Neural cell (in vitro differentiated cells): ENCODE data around the gene RNASEL. TPM values are rescaled to one million over a fixed set of nuclear protein-coding genes. Genes with fewer than 3 reads are reported as not detected.

Experiments used
- H2AFZ ChIP-seq: fragments of 200-600, 300-800 bp; sonication (generic), shearing (Covaris generic); 2 replicates; pipeline ENCODE4 v1.6.0; 2014; ENCODE audit warnings: low read depth, mild to moderate bottlenecking, antibody characterized with exemption, low read length, moderate library complexity
- H3F3A ChIP-seq: fragments of 200-600 bp; shearing (Covaris generic); 2 replicates; pipeline ENCODE4 v1.6.1; 2016; ENCODE audit warnings: mild to moderate bottlenecking, moderate library complexity, mixed read lengths, antibody characterized with exemption, low read length; ENCODE audit not compliant: insufficient read depth, poor library complexity, severe bottlenecking
- H3K27ac ChIP-seq: fragments of 200-600, 300-800 bp; sonication (generic), shearing (Covaris generic); 2 replicates; pipeline ENCODE4 v1.5.1; 2014; ENCODE audit warnings: mild to moderate bottlenecking, low read length, moderate library complexity
- H3K27me3 ChIP-seq: fragments of 300-800, 200-600 bp; sonication (generic), shearing (Covaris generic); 2 replicates; pipeline ENCODE4 v1.6.0; 2014; ENCODE audit warnings: mild to moderate bottlenecking, low read depth, low read length, moderate library complexity; ENCODE audit not compliant: insufficient read depth
- H3K36me3 ChIP-seq: fragments of 300-800, 200-600 bp; sonication (generic), shearing (Covaris generic); 2 replicates; pipeline ENCODE4 v1.5.1; 2014; ENCODE audit warnings: mild to moderate bottlenecking, antibody characterized with exemption, low read length, moderate library complexity; ENCODE audit not compliant: insufficient read depth
- H3K4me2 ChIP-seq: fragments of 300-800, 200-600 bp; sonication (generic), shearing (Covaris generic); 2 replicates; pipeline ENCODE4 v1.6.0; 2014; ENCODE audit warnings: mild to moderate bottlenecking, low read length
- H3K4me3 ChIP-seq: fragments of 300-800, 200-600 bp; sonication (generic), shearing (Covaris generic); 2 replicates; pipeline ENCODE4 v1.5.1; 2014; ENCODE audit warnings: mild to moderate bottlenecking, low read length, moderate library complexity
- H3K79me2 ChIP-seq: fragments of 200-600 bp; shearing (Covaris generic); replicated peaks from 2 replicates; pipeline ENCODE4 v1.6.0; 2014; ENCODE audit warnings: mild to moderate bottlenecking, low read length, moderate library complexity; ENCODE audit not compliant: insufficient read depth
- H3K9ac ChIP-seq: fragments of 300-800, 200-600 bp; sonication (generic), shearing (Covaris generic); 2 replicates; pipeline ENCODE4 v1.6.1; 2016; ENCODE audit warnings: mild to moderate bottlenecking, low read length, mixed read lengths
- H3K9me2 ChIP-seq: fragments of 200-600 bp; shearing (Covaris generic); 2 replicates; pipeline ENCODE4 v1.6.1; 2016; ENCODE audit warnings: mild to moderate bottlenecking, low read length, mixed read lengths; ENCODE audit not compliant: insufficient read depth
- H3K9me3 ChIP-seq: fragments of 200-600, 300-800 bp; sonication (generic), shearing (Covaris generic); 2 replicates; pipeline ENCODE4 v1.6.1; 2016; ENCODE audit warnings: mild to moderate bottlenecking, mixed run types, low read length, moderate library complexity, mixed read lengths
- H4K20me1 ChIP-seq: fragments of 200-600 bp; shearing (Covaris generic); 2 replicates; pipeline ENCODE4 v1.6.1; 2016; ENCODE audit warnings: mild to moderate bottlenecking, mixed run types; ENCODE audit not compliant: insufficient read depth
- EP300 ChIP-seq: fragments of 450-650 bp; conservative IDR thresholded peaks from 2 replicates; pipeline ENCODE4 v1.6.1; 2014; ENCODE audit warnings: antibody characterized with exemption, mild to moderate bottlenecking, moderate library complexity; ENCODE audit not compliant: poor library complexity, severe bottlenecking
- EZH2 ChIP-seq: fragments of 200-600, 300-800 bp; shearing (Covaris generic), sonication (generic); IDR thresholded peaks from 2 replicates; pipeline ENCODE4 v1.6.1; 2014; ENCODE audit warnings: antibody characterized with exemption, low read length, borderline replicate concordance, mild to moderate bottlenecking; ENCODE audit not compliant: insufficient read depth, poor library complexity, severe bottlenecking
- MXI1 ChIP-seq: fragments of 450-650 bp; conservative IDR thresholded peaks from 2 replicates; pipeline ENCODE4 v1.6.1; 2014; ENCODE audit warnings: antibody characterized with exemption, mild to moderate bottlenecking; ENCODE audit not compliant: poor library complexity, severe bottlenecking
- POLR2AphosphoS5 ChIP-seq: IDR thresholded peaks from 2 replicates; pipeline ENCODE4 v1.6.1; 2012
- RAD21 ChIP-seq: fragments of 450-650 bp; conservative IDR thresholded peaks from 2 replicates; pipeline ENCODE4 v1.6.1; 2014; ENCODE audit warnings: antibody characterized with exemption, mild to moderate bottlenecking, moderate library complexity
- SMC3 ChIP-seq: fragments of 450-650 bp; conservative IDR thresholded peaks from 2 replicates; pipeline ENCODE4 v1.6.1; 2014; ENCODE audit warnings: antibody characterized with exemption, mild to moderate bottlenecking, moderate library complexity; ENCODE audit not compliant: poor library complexity
- TAF1 ChIP-seq: IDR thresholded peaks from 2 replicates; pipeline ENCODE4 v1.6.1; 2012; ENCODE audit warnings: low read depth
- polyA plus RNA-seq: library from polyadenylated mRNA; depleted of rRNA; stranded (reverse); fragments of >200 nt; gene quantifications from 2 replicates; pipeline ENCODE4 v1.2.3, GENCODE V29; 2014
- TF ChIP-seq, protein P1 (sequence below): IDR thresholded peaks from 2 replicates; pipeline ENCODE4 v1.6.1; 2012; ENCODE audit warnings: borderline replicate concordance
- TF ChIP-seq, protein P2 (sequence below): fragments of 450-650 bp; IDR thresholded peaks from 2 replicates; pipeline ENCODE4 v1.5.1; 2014; ENCODE audit warnings: antibody characterized with exemption, mild to moderate bottlenecking, moderate library complexity; ENCODE audit not compliant: poor library complexity, severe bottlenecking

The RNASEL gene
- polyA plus RNA-seq, 1 donor from 2014 or later = 0.47 TPM

DNA sequence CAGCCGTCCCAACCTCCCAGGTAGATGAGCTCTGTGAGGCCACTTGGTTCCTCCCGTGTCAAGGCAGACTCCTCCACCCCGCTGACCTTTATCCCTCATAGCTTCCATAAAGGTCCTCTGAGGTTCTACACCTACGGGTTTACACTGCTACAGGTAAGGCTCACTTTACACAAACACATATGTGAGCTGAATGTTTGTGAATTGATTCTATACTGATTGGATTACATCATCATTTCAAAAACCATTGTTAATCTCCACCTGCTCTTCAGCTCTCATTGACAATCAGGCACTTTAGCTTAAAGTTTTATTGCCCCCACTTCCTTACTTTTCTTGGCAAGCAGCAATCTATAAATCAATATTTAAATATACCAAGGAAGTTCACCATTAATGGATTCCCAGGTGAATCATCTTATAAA, 28.0 kb upstream of the RNASEL start:
- no peaks in the 10 kb centered on the region for H3K9me3 ChIP-seq
- H3K36me3 ChIP-seq = no peaks in the 10 kb centered on the region
- H3K9ac ChIP-seq = no peak overlapping the region
- peaks cover 26% of the 10 kb centered on the region for H3K27me3 ChIP-seq
- H3K79me2 ChIP-seq = no peaks in the 10 kb centered on the region
- H3F3A ChIP-seq = peaks cover 6% of the 10 kb centered on the region
- no peak for TF ChIP-seq EP300
- TF ChIP-seq, protein P1, sequence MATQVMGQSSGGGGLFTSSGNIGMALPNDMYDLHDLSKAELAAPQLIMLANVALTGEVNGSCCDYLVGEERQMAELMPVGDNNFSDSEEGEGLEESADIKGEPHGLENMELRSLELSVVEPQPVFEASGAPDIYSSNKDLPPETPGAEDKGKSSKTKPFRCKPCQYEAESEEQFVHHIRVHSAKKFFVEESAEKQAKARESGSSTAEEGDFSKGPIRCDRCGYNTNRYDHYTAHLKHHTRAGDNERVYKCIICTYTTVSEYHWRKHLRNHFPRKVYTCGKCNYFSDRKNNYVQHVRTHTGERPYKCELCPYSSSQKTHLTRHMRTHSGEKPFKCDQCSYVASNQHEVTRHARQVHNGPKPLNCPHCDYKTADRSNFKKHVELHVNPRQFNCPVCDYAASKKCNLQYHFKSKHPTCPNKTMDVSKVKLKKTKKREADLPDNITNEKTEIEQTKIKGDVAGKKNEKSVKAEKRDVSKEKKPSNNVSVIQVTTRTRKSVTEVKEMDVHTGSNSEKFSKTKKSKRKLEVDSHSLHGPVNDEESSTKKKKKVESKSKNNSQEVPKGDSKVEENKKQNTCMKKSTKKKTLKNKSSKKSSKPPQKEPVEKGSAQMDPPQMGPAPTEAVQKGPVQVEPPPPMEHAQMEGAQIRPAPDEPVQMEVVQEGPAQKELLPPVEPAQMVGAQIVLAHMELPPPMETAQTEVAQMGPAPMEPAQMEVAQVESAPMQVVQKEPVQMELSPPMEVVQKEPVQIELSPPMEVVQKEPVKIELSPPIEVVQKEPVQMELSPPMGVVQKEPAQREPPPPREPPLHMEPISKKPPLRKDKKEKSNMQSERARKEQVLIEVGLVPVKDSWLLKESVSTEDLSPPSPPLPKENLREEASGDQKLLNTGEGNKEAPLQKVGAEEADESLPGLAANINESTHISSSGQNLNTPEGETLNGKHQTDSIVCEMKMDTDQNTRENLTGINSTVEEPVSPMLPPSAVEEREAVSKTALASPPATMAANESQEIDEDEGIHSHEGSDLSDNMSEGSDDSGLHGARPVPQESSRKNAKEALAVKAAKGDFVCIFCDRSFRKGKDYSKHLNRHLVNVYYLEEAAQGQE = no peak
- TF ChIP-seq, protein P2, sequence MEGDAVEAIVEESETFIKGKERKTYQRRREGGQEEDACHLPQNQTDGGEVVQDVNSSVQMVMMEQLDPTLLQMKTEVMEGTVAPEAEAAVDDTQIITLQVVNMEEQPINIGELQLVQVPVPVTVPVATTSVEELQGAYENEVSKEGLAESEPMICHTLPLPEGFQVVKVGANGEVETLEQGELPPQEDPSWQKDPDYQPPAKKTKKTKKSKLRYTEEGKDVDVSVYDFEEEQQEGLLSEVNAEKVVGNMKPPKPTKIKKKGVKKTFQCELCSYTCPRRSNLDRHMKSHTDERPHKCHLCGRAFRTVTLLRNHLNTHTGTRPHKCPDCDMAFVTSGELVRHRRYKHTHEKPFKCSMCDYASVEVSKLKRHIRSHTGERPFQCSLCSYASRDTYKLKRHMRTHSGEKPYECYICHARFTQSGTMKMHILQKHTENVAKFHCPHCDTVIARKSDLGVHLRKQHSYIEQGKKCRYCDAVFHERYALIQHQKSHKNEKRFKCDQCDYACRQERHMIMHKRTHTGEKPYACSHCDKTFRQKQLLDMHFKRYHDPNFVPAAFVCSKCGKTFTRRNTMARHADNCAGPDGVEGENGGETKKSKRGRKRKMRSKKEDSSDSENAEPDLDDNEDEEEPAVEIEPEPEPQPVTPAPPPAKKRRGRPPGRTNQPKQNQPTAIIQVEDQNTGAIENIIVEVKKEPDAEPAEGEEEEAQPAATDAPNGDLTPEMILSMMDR = no peak
- no peak for TF ChIP-seq EZH2
- no peak for TF ChIP-seq TAF1
- TF ChIP-seq RAD21 = no peak
- no peak for TF ChIP-seq POLR2AphosphoS5
- no peak for TF ChIP-seq SMC3
- no peak for TF ChIP-seq MXI1
- no peak overlapping the region for H3K27ac ChIP-seq
- H3K4me2 ChIP-seq = no peak overlapping the region
- H4K20me1 ChIP-seq = no peaks in the 10 kb centered on the region
- H2AFZ ChIP-seq = no peak overlapping the region
- H3K9me2 ChIP-seq = no peaks in the 10 kb centered on the region
- H3K4me3 ChIP-seq = no peak overlapping the region

DNA sequence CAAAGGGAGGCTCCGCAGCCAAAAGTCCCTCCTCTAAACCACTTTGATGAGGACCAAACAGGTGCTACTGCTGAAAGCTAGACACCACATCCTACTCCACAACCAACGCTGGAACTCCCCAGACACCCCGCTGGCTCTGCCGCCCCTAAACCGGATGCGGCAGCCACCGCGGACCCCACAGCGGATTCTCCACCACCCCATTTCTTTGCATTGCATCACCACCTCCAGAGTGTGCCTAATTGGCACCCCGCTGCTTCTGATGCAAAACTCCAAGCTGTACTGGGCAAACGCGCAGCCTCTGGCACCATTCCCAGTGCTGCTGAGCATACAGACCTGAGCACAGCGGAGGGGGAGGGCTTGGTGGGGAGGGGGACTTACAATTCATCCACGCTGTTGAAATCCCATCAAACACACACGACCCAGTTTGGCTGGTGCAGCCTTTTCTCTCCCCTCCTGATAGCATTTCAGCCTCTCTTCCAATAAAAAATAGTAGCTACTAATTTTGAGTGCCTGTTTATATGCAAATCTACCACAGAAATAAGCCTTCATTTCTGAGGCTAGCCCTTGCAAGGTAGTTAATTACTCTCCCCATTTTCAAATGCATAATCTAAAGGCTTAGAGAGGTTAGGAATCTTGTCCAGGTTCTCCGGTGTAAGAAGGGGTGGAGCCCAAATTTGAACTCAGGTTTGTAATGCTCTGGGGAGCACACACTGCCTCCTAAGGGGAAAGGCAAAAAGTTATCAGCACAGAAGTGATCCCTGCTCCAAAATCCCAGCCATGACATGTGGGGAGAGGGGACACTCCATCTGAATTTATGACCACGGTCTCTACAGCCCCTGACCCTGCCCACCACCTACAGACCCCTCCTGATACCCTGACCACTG, 27.3 kb upstream of the RNASEL start:
- Histone ChIP-seq H3K4me3 (no peak overlapping the region), H3K9me3 (no peaks in the 10 kb centered on the region), H2AFZ (no peak overlapping the region), H3K9me2 (no peaks in the 10 kb centered on the region), H3K27ac (no peak overlapping the region), H3K27me3 (peaks cover 26% of the 10 kb centered on the region), H3K36me3 (no peaks in the 10 kb centered on the region), H3K9ac (no peak overlapping the region), H3F3A (peaks cover 6% of the 10 kb centered on the region), H4K20me1 (no peaks in the 10 kb centered on the region), H3K4me2 (no peak overlapping the region), H3K79me2 (no peaks in the 10 kb centered on the region)
- no peak for TF ChIP-seq EZH2
- TF ChIP-seq MXI1 = no peak
- TF ChIP-seq RAD21 = no peak
- no peak for TF ChIP-seq EP300
- TF ChIP-seq SMC3 = no peak
- TF ChIP-seq, protein P2 = no peak
- TF ChIP-seq, protein P1 = no peak
- TF ChIP-seq TAF1 = no peak
- TF ChIP-seq POLR2AphosphoS5 = no peak
